Frontal cortex (tissue), 4 donors: ENCODE measurements around the gene REXO1. TPM values are rescaled to one million over a fixed set of nuclear protein-coding genes. Genes with fewer than 3 reads are reported as not detected.
A peak's percentile ranks its signal among the peaks of the same experiment; 100 is the strongest.

Experiments
- DNase-seq, 2 donors: peaks; one replicate each; pipeline ENCODE4 v3.0.0; 2012; ENCODE audit warnings: low spot score in 2 of 2
- FAIRE-seq: peaks from 2 replicates; lab custom pipeline; 2012; peaks lifted over from hg19 to GRCh38; lab: Jason Lieb, UNC
- total RNA-seq: library from RNA; depleted of rRNA; stranded (reverse); fragments of >200 nt; gene quantifications from one replicate; pipeline ENCODE4 v1.2.3, GENCODE V29; 2014
- donor health status: control.
- donor health status: control.
- donor health status: control.

The REXO1 gene
- total RNA-seq, 1 donor from 2014 or later, result 5.3 TPM

GRCh38 chr19:1851654-1852580 is 3.6 kb upstream of the REXO1 start:
- DNase-seq (no peak), FAIRE-seq (no peak)

GRCh38 chr19:1850809-1851653 is 2.7 kb upstream of the REXO1 start:
- FAIRE-seq, result no peak
- DNase-seq, result no peak

GRCh38 chr19:1849886-1850398 is 1.7 kb upstream of the REXO1 start:
- FAIRE-seq (no peak), DNase-seq (no peak)

- no peak for DNase-seq
- FAIRE-seq, result no peak
These were observed 820 bp upstream of the REXO1 start for GRCh38 chr19:1849132-1849474.

GRCh38 chr19:1847684-1848398 is 442 bp downstream of the REXO1 start:
- no peak for DNase-seq
- FAIRE-seq, result no peak

GRCh38 chr19:1847348-1847683 is 967 bp downstream of the REXO1 start:
- FAIRE-seq (no peak), DNase-seq (no peak)

GRCh38 chr19:1846517-1847204 is 1.6 kb downstream of the REXO1 start:
- FAIRE-seq (no peak), DNase-seq (no peak)

GRCh38 chr19:1845642-1846041 is 2.6 kb downstream of the REXO1 start:
- DNase-seq (no peak), FAIRE-seq (no peak)

- FAIRE-seq (no peak), DNase-seq (no peak)
These were observed 3.2 kb downstream of the REXO1 start for GRCh38 chr19:1845125-1845515.

GRCh38 chr19:1844513-1845124 is 3.7 kb downstream of the REXO1 start:
- DNase-seq (no peak), FAIRE-seq (no peak)

GRCh38 chr19:1843646-1844394 is 4.5 kb downstream of the REXO1 start:
- FAIRE-seq, result no peak
- DNase-seq, result no peak

- no peak for DNase-seq
- no peak for FAIRE-seq
These were observed 5.2 kb downstream of the REXO1 start for GRCh38 chr19:1843116-1843515.

- FAIRE-seq, result no peak
- no peak for DNase-seq
These were observed 6.9 kb downstream of the REXO1 start for GRCh38 chr19:1841209-1841924.

GRCh38 chr19:1840541-1841115 is 7.7 kb downstream of the REXO1 start:
- no peak for FAIRE-seq
- DNase-seq, result no peak

GRCh38 chr19:1839658-1840540 is 8.4 kb downstream of the REXO1 start:
- FAIRE-seq, result no peak
- DNase-seq, result no peak

- DNase-seq (peak in 1 of 2 donors; percentile 76), FAIRE-seq (no peak)
These were observed 10.6 kb downstream of the REXO1 start for GRCh38 chr19:1837625-1838105.

- FAIRE-seq (no peak), DNase-seq (no peak)
These were observed 11.1 kb downstream of the REXO1 start for GRCh38 chr19:1837222-1837565.
